COLO829 (cell line): ENCODE data around the gene MRPL2.
"Not testable (repeated sequence)": the region's sequence is repeated elsewhere in the genome, so short reads cannot be mapped to it uniquely, and the experiment has no call there.

Experiments
- DNase-seq: peaks from one replicate; pipeline ENCODE4 v3.0.0; 2012; ENCODE audit warnings: low spot score

The MRPL2 gene

DNA sequence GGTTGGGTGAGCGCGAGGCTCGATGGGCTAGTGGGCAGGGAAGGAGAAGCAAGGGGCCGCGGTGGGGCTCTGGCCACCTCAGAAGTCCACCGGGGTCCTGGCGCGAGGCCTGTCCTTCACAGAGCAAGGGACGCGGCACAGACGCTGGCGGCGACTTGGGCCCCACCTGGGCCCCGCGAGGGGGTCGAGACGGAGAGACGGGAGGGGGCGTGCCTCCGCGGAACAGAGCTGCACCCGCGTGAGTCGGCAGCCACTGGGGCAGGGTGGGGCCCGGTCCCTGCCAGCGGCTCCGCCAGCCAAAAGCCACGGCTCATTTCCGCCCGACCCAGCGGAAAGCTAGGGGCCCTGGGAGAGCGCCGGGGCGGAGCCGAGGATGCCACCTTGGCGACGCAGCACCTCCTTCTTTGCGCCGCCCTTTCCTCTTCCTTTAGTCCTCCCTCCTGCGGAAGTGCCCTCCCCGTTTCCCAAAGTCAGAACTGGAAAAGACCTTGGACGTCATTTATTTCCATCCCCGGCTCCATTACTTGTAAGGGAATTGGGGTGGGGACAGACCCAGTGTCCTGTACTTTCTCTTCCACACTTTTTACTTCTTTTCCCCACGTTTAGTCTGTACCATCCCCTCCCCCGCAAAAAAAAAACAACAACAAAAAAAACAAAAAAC lies 5.6 kb downstream of the MRPL2 start, which contains the start of gene CUL7:
CUL7 (minus strand) TSS at position 307 of the 661 bp plus-strand sequence. CDS start 1,063 bp downstream, outside the sequence.
- DNase-seq: peak; percentile 99

DNA sequence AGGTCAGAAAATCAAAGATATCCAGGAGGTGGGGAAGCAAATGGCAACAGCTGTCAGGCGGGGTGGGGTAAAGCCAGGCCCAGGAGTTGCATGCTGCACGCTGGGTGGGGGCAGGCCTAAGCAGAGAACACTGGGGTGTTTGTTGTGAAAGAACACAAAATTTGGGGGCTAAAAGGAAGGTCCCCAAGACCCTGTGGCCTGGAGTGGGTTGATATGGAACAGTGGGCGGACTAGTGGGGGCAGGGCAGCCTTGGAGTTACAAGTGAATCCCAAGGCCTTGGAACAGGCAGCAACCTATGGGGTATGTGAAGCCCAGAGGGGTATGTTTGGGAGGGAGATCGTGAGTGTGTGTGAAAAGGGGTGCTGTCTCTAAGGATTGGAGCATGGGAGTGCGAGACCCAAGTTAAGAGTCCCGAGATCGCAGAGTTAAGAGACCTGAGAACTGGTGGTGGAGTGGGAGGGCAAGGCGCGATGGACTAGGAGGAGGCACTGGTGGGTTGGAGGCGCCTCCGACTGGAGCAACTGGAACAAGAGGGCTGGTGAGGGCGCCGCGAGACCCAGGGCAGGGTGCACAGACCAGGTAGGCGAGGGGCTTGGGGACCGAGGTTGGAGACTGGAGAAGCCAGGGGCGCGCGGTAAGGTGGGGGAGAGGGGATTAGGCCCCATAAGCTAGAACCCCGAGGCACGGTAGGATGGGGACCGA lies 6.2 kb downstream of the MRPL2 start:
- DNase-seq: peak; percentile 28

DNA sequence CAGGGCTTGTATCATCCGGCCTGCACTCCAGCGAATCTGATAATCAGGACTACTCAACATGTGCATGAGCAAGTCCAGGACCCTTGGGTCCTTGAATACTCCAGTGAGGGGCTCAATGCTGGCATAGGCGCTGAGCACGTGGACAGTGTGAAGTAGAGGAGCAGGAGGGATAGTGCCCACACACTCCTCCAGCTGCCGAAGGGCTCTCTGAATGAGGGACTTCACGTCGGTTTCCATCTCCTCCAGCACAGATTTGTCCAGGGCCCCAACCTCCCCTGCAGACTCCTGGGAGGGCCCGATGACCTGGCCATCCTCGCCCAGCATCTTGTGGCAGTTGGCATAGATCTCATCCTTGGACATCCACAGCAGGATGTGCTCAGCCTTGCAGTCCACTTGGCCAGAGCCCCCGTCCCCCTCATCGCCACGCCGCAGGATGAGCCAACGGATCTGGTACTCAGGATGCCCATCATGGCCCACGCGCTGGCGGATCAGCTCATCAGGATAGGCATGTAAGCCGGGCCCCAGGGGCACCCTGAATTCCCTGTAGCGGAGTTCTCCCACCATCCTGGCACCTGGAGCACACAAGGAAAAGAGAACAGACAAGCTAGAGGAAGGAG lies 6.9 kb downstream of the MRPL2 start:
- DNase-seq: no peak

DNA sequence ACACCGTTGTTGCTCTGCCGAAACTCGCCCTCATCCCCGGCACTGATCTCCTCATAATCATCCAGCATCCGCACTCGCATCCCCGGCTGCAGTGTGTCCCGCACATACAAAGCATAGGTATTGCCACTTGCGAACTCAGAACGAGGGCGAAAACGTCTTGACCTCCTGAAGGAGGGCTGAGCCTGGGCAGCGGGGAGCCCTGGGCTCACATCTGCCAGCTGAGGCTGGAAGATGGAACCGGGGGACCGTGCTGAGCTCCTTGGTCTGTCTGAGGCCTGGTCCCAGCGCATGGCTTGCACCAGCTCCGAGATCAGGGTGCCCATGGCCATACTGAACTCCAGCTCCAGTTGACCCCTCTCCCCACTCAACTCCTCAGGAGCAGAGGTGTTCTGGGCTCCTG lies 8.3 kb downstream of the MRPL2 start:
- DNase-seq: no peak

DNA sequence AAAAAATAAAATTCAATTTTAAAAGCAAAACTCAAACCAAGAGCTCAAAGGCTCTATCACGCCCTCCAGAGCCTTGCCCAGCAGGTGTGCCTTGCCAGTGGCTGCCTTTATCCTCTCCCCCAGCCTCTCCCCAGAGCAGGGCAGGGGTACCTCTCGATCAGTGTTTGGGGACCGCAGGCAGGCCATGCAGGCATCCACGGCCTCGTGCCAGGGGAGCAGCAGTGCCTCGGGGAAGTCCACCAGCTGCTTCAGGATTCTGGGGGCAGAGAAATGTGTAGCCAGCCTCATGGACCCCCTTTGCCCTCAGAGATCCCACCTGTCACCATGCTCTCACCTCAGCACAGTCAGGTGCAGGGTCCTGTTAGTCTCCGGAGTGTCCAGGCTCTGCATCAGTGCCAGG lies 11.2 kb downstream of the MRPL2 start:
- no peak for DNase-seq

DNA sequence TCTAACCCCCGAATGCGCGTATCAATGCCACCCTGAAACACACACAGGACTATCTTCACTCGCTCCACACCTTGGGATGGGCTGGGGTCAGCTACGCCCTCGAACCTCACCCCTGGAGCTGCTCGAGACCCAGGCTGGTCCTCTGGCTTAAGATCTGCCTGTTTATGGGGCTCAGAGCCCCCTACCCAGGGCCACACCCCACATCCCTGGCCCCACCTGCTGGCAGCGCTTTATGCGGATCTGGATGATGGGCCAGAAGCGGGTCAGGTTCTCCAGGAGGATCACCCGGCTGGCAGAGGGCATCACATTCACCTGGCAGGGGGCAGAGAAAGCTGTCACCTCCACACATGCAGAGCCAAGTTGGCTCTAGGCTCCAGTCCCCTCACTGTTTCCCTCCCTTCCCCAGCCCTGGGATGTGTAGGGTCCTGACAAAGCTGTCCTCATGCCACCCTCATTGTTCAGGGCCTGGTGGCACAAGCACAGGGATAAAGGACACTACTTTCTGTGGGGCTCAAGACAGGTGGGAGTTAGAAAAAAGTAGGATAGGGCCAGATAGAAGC lies 13.8 kb downstream of the MRPL2 start:
- DNase-seq: no peak

DNA sequence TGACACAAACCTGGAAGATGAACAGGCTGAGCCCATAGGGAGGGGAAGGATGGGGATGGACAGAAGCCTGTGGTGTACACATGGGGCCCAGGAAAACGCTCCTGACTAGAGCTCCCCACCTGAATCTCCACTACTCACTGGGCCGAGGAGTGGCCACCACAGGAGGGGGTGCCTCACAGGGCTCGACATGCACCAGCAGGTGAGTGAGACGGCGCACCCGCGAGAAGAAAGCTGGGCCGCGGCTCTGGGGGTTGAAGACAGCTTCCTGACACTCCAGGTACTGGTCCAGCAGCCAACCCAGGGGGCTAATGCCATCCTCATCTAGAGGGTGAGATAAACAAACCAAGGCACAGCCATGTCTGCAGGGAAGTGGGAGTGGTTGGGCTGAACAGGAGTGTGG lies 15.9 kb downstream of the MRPL2 start:
- no peak for DNase-seq

DNA sequence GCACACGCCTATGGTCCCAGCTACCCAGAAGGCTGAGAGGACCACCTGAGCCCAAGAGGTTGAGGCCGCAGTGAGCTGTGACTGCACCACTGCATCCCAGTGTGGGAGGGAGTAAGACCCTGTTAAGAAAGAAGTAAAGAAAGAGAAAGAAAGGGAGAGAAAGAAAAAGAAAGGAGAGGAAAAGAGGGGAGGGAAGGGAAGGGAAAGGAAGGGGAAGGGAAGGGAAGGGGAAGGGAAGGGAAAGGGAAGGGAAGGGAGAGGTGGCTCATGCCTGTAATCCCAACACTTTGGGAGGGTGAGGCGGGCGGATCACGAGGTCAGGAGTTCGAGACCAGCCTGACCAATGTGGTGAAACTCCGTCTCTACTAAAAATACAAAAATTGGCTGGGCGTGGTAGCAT lies 17.8 kb downstream of the MRPL2 start:
- DNase-seq: not testable (repeated sequence)

DNA sequence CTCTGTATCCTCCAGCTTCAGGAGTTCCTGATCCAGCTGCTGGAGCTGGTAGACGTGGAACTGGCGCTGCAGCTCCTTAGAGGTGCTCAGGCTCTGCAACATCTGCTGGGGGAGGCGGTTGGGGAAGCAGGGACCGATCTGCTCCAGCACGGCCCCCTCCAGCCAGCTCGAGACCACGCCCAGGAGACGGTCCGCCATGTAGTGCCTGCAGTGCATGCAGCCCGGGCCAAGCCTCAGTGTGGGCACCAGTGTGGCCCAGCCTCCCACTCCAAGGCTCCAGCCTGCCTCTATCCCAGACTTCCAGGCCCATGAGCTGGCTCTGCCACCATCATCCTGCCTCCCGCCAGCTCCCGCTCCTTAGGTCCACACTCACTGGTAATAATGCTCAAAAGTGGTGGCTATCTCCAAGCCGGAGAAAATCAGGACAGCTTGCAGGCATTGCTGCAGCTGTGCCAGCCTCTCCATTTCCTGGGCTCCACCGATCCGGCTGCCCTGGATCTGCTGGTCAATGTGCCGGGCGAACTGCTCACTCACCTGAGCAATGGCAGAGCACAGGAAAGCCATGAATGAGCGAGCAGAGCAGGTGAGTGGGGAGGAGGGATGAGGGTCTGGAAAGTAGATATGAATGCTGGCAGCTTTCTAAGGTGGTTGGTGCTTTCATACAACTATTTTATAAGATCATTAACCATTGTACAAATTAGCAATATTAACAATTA lies 18.5 kb downstream of the MRPL2 start:
- no peak for DNase-seq

DNA sequence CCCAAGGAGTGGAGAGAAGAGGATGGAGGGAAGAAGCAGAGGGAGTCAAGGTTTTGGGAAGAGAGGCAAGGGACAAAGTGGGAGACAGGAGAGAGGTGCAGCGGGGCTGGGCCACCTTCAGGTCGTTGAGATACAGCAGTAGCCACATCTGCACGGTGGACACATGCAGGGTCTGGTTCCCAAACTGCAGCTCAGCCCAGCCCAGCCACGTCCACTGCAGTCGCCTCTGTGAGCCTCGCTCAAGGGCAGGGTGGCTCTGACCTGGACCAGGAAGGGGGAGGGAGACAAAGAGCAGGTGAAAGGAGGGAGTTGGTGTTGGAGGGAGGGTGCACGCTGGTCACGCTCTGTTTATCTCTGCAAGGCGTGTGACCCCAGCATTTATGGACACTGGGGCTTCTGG lies 20.5 kb downstream of the MRPL2 start:
- DNase-seq: no peak

DNA sequence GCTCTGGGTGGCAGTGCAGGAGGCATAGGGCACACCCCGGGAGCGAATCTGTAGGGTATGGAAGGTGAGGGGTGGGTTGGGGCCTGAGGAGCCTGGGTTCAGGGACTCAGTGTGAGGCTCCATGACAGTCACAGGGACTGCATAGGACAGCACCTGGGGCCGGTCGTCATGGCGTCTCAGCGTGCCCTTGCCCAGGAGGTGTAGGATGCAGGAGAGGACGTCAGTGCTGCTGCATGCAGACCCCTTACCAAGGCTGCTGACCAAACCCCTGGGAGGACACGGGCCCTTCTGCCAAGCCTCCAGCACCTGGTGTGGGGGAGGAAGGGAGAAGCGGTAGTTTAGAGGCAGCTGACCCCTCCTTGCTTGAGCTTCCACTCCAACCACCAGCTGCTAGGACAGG lies 21.5 kb downstream of the MRPL2 start:
- DNase-seq: no peak

DNA sequence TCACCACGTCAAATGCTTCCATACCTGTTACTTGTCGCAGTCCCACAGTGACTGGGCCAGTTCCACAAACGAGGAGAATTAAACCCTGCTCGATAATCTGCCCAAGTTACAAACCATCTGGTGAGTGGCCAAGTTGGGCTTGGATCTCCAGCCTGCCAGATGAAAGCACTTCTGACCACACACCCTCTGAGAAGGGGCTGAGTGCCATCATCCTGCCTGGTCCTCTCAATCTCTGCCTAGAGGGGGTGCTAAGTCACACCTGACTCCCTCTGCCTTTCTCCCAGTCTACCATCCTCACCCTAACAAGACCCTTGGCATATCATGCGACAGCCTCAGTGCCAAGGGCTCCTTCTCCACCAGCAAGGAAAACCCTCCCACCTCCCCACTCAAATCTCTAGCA lies 22.0 kb downstream of the MRPL2 start:
- no peak for DNase-seq

DNA sequence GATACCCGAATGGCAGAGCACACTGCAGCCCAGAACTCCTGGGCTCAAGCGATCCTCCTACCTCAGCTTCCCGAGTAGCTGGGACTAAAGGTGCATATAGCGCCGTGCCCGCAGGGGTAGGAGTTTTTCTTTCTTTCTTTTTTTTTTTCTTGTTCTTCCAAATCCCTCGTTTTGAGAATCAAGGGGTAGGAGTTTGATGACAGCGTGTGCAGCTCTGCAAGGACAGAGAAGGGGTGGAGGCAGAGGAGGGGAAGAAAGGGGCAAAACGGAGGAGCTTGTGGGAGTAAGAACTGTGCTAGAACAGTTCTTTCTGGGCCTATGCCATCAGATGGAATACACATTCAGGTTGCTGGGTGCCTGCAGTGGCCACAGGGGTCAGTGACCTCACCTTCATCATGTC lies 22.5 kb downstream of the MRPL2 start:
- no peak for DNase-seq

DNA sequence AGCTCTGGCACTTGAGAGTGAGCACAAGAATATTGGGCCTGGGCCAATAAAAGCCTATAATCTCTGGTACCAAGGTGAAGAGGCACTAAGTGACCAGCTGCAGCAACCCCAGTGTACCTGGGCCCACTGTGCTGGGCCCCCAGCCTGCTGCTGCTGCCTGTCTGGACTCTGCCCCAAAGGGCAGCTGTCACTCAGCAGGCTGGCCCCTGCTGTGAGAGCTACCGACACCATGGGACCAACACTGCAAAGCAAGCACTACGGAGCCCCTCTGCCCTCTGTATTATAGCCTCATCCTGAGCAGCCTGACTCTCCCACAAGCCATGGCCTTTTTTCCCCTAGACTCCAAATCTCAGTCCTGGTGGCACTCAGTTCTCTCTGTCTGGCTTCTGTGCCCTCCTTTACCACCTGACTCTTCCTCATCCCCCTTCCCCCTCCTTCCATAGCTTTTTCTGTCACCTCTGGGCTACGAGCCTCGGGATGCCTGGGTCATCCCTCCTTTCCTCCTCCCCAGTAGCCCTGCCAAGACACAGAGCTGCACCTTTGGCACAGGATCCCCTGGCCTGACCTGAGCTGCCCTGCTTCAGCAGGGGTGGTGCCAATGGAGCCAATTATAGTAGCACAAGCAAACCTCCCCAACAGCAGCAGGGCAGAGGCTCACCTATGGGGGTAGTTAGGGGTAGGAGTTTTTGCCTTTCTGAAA lies 23.6 kb downstream of the MRPL2 start:
- DNase-seq: no peak

DNA sequence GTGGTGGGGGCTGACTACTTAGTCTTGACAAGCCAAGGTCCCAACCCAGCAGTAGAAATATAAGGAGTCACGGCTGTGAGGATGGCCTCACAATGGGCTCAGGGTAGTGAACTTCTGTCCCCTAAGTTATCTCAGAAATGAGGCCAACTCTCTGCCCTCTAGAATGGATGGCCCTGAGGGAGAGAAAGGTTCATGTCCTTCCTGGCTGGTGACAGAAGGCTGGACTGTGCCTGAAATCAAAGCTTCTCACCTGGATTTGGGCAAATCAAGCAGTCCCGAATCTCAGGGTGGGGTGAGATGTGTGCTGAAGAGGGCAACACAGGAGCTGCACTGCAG lies 25.1 kb downstream of the MRPL2 start:
- no peak for DNase-seq

DNA sequence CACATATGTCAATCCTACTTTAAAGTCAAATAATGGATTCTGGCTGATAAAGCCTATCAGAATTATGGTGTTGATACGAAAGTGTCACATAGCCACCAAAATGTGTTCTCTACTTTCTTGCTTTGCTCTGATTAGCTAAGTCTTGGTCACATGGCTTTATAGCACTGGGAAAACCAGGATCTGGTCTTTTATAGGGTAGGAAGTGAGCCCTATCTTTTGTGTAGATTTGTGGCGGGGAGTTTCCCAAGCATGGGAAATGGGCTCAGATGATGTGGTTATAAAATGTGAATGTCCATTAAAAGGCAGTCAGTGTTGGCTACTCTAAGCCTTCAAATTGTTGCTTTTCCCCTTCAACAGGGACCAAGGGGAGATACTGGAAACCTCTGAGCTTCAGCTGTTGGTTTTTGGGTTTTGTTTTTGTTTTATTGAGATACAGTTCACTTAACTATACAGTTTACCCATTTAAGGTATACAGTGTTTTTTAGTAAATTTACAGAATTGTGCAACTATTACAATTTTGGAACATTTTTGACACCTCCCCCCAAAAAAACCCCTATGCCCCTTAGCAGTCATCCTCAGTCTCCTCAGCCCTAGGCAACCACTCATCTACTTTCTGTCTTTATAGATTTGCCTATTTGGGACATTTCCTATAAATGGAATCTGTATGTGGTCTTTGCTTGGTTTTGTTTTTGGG lies 25.6 kb downstream of the MRPL2 start:
- DNase-seq: no peak

DNA sequence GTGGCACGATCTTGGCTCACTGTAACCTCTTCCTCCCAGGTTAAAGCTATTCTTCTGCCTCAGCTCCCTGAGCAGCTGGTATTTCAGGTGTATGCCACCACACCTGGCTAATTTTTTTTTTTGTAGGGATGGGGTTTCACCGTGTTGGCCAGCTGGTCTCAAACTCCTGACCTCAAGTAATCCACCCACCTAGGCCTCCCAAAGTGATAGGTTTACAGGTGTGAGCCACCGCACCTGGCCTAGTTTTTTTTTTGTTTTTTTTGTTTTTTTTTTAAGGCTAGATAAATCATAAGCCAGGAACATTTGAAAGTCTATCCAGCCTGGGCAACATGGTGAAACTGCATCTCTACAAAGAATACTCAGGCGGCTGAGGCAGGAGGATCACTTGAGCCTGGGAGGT lies 26.9 kb downstream of the MRPL2 start:
- no peak for DNase-seq

DNA sequence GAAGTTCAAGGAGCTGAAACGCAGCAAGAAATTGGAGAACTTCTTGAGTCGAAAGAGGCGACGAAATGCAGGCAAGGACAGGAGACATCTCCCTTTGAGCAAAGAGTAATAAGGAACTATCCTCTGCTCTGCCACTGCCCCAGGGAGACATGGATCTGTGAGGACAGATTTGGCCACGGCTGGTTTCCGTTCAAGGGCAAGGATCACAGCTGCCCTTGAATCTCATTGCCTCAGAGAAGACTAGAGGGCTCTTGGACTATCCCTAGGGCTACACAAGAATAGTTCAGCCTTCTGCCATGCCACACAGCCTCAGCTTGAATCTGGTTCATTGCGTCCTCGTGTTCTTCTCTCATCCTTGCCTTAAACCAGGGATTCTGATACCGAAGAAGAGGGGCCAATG lies 30.1 kb downstream of the MRPL2 start:
- DNase-seq: no peak

DNA sequence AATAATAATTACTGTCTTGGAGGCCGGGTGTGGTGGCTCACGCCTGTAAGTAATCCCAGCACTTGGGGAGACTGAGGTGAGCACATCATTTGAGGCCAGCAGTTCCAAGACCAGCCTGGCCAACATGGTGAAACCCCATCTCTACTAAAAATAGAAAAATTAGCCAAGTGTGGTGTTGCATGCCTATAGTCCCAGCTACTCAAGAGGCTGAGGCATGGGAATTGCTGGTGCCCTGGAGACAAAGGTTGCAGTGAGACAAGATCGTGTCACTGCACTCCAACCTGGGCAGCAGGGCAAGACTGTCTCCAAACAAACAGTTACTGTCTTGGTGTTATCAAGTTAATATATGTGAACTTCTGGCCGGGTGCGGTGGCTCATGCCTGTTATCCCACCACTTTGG lies 32.9 kb downstream of the MRPL2 start:
- DNase-seq: no peak

DNA sequence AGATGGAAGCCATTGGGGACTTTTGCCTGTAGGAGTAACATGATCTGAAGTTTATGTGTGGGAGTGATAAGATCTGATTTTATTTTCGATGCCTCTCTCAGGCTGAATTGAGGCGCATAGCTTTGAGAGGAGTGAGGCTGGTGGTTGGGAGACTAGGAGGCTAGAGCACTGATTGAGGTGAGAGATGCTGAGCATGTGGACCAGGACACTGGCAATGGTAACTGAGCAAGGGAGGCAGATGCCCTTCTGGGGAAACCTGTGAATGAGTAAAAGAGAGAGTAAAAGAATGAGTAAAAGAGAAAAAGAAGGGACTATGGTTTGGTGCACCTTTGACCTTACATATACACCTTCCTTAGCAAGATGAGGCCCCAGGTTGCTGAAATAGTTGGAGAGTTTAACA lies 34.8 kb downstream of the MRPL2 start:
- no peak for DNase-seq

DNA sequence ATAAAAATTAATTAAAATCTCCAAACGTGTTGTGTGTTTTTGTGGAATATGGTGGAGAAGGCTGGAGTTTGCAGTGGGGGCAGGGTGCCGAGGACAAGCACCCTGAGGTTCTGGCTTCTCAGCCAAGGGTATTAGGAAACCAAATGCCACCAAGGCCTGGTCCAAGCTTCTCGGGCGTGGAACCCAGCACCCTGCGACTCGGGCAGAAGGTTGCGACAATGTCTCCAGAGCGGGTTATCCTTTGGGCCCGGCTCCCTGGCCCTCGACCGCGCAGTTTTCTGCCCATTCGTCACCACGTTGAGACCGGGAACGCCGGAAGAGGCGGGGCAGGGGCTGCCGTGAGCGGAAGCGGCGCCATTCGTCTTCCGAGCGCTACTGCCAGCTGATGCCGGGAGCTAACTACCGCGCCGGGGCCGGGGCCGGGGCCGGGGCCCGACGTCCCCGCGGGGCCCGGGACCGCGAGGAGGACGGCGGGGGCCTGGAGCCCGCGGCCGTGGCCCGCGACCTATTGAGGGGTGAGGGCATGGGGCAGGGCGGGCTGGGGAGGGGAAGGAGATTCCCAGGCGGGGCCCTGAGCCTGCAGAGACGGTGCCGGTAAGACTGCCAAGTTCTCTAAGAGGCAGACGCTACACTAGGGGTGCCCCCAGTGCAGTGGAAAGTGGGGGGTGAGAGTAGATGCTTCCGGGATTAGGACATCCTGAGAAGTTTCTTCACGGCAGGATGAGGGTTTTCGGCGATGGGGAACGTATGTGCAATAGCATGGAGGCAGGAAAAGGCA lies 37.8 kb downstream of the MRPL2 start, which contains the start of gene RRP36:
RRP36 (plus strand) TSS at position 354 of the 778 bp plus-strand sequence; CDS start at position 386, 32 bp downstream.
- peak; percentile 86 for DNase-seq
